CD4-positive, alpha-beta T cell treated with Interleukin-6 for 4 hours (primary cell): Measurements from ENCODE around the gene SMIM34.
"Not testable (repeated sequence)": the region's sequence is repeated elsewhere in the genome, so short reads cannot be mapped to it uniquely, and the experiment has no call there.

Source experiments
- DNase-seq: peaks from one replicate; pipeline ENCODE4 v3.0.0-alpha.2; 2020; ENCODE audit warnings: mixed read lengths

The SMIM34 gene

GRCh38 chr21:34423805-34424204 is at the start of gene SMIM34:
Gene SMIM34 (minus strand): TSS chr21:34423951. CDS start chr21:34423839, 112 bp downstream.
- not testable (repeated sequence) for DNase-seq

- not testable (repeated sequence) for DNase-seq
These were observed 43.6 kb upstream of the SMIM34 start for GRCh38 chr21:34467333-34467732.

GRCh38 chr21:34459426-34459825 is 35.7 kb upstream of the SMIM34 start:
- not testable (repeated sequence) for DNase-seq

- not testable (repeated sequence) for DNase-seq
These were observed 34.5 kb upstream of the SMIM34 start for GRCh38 chr21:34458266-34458665.

- DNase-seq, result not testable (repeated sequence)
These were observed 32.4 kb upstream of the SMIM34 start for GRCh38 chr21:34456180-34456579.

- DNase-seq, result not testable (repeated sequence)
These were observed 31.9 kb upstream of the SMIM34 start for GRCh38 chr21:34455628-34456027.

- DNase-seq, result not testable (repeated sequence)
These were observed 23.3 kb upstream of the SMIM34 start for GRCh38 chr21:34447018-34447417.

- DNase-seq, result not testable (repeated sequence)
These were observed 19.7 kb upstream of the SMIM34 start for GRCh38 chr21:34443486-34443885.

GRCh38 chr21:34429710-34430109 is 6.0 kb upstream of the SMIM34 start:
- not testable (repeated sequence) for DNase-seq

- not testable (repeated sequence) for DNase-seq
These were observed 4.7 kb upstream of the SMIM34 start for GRCh38 chr21:34428441-34428840.

- DNase-seq, result not testable (repeated sequence)
These were observed 3.6 kb upstream of the SMIM34 start for GRCh38 chr21:34427339-34427738.

GRCh38 chr21:34417448-34418077 is 6.2 kb downstream of the SMIM34 start:
- not testable (repeated sequence) for DNase-seq

- DNase-seq, result not testable (repeated sequence)
These were observed 16.5 kb downstream of the SMIM34 start for GRCh38 chr21:34407294-34407693.

- not testable (repeated sequence) for DNase-seq
These were observed 17.1 kb downstream of the SMIM34 start for GRCh38 chr21:34406676-34407075.

- not testable (repeated sequence) for DNase-seq
These were observed 17.6 kb downstream of the SMIM34 start for GRCh38 chr21:34406102-34406501.

- not testable (repeated sequence) for DNase-seq
These were observed 18.1 kb downstream of the SMIM34 start for GRCh38 chr21:34405686-34406085.

GRCh38 chr21:34404742-34405141 is 19.0 kb downstream of the SMIM34 start:
- not testable (repeated sequence) for DNase-seq

GRCh38 chr21:34400522-34400921 is 23.2 kb downstream of the SMIM34 start:
- DNase-seq, result not testable (repeated sequence)

GRCh38 chr21:34383724-34384415 is 39.9 kb downstream of the SMIM34 start:
- DNase-seq, result not testable (repeated sequence)

GRCh38 chr21:34383138-34383537 is 40.6 kb downstream of the SMIM34 start:
- DNase-seq, result not testable (repeated sequence)

GRCh38 chr21:34375619-34375972 is 48.2 kb downstream of the SMIM34 start:
- not testable (repeated sequence) for DNase-seq

GRCh38 chr21:34374940-34375618 is 48.7 kb downstream of the SMIM34 start, which contains the start of gene SMIM11:
Gene SMIM11 (plus strand): TSS chr21:34375507. CDS start chr21:34379505, 3,998 bp downstream.
- not testable (repeated sequence) for DNase-seq

GRCh38 chr21:34374462-34374861 is 49.3 kb downstream of the SMIM34 start:
- not testable (repeated sequence) for DNase-seq
